Activated CD8-positive, alpha-beta memory T cell treated with anti-CD3 and anti-CD28 coated beads for 36 hours (primary cell): Measurements from ENCODE around the gene ZNF474. TPM values are rescaled to one million over a fixed set of nuclear protein-coding genes. Genes with fewer than 3 reads are reported as not detected.

Experiments
- CTCF ChIA-PET: fragments of 350-600 bp; sonication (Branson Sonifier 250); formaldehyde crosslinking; loops from one replicate; lab custom pipeline; 2021; ENCODE audit warnings: antibody characterized with exemption; lab: Charles Lee
- POLR2A ChIA-PET: fragments of 350-600 bp; sonication (Branson Sonifier 250); formaldehyde crosslinking; loops from one replicate; lab custom pipeline; 2021; ENCODE audit warnings: antibody characterized with exemption; lab: Charles Lee
- total RNA-seq, 2 experiments: library from RNA; stranded (reverse); gene quantifications; one replicate each; pipeline ENCODE4 v1.2.3, GENCODE V29; 2021

The ZNF474 gene
- total RNA-seq, 2 experiments from 2014 or later, result not detected

DNA sequence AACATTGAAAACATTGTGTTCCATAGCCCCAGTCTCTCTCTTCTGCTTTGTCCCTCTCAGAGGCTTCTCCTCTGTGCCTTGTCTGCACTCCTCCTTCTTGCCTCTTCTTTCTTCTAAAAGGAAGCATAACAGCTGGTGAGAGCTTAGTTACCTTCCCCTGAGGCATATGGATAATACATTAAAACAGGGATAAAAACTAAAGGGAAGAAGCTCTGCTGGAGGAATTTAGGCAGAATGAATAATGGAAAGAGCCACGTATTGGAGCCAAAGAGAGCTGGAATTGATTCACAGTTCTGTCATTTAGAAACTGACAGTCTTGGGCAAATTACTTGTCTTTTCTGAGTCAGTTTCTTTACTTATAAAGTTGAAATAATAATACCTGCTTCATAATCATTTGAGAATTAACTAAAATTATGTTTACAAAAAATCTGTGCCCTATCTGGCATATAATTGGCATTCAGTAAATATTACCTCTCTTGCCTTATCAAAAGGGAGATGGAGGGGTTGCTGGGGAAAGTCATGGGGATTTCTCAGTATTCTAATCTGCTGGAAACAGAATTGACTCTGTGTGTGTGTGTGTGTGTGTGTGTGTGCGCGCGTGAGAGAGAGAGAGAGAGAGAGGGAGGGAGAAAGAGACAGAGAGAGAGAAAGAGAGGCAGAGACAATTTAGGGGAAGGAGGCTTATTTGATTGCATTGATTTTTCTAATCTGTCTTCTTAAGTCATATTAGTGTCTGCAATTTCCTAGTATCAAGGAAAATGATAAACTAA is 20.2 kb downstream of the ZNF474 start:
- CTCF ChIA-PET, result no interaction called here
- POLR2A ChIA-PET, result no interaction called here

- ChIA-PET POLR2A (no interaction called here), CTCF (no interaction called here)
Observed at GRCh38 chr5:122150215-122150614, 20.9 kb downstream of the ZNF474 start.

GRCh38 chr5:122151640-122152039 is 22.3 kb downstream of the ZNF474 start:
- ChIA-PET CTCF (no interaction called here), POLR2A (no interaction called here)

- ChIA-PET CTCF (no interaction called here), POLR2A (no interaction called here)
Observed at GRCh38 chr5:122152266-122152900, 23.0 kb downstream of the ZNF474 start.

GRCh38 chr5:122153230-122153629 is 23.9 kb downstream of the ZNF474 start:
- ChIA-PET POLR2A (no interaction called here), CTCF (no interaction called here)

GRCh38 chr5:122153774-122154173 is 24.4 kb downstream of the ZNF474 start:
- ChIA-PET POLR2A (no interaction called here), CTCF (no interaction called here)

- ChIA-PET CTCF (interaction anchor here (0.7 kb wide), 1 partner anchor 11 kb away, joined by 4 read pairs; no protein-coding TSS in a partner anchor), POLR2A (no interaction called here)
Observed at GRCh38 chr5:122154491-122154890, 25.1 kb downstream of the ZNF474 start.

- ChIA-PET POLR2A (no interaction called here), CTCF (interaction anchor here (0.7 kb wide), 1 partner anchor 12 kb away, joined by 4 read pairs; no protein-coding TSS in a partner anchor)
Observed at GRCh38 chr5:122154910-122155309, 25.6 kb downstream of the ZNF474 start.

DNA sequence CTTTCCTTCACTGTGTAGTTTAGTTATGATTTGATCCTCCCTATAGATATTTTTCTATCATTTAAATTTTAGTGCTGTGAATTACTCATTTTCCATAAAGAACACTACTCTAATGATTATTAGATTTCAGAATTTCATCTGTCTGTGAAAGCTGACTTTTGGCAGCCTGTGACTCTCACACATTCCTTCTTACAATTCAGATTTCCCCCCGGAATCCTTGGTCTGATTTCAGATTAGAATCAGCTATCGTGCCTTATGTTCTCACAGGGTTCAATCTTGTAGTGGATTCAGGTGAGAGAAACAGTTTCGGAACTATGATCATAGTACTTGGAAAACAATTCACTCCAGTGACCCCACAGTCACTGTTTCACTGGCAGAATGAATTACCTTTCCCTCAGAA is 26.2 kb downstream of the ZNF474 start:
- ChIA-PET POLR2A (no interaction called here), CTCF (no interaction called here)

DNA sequence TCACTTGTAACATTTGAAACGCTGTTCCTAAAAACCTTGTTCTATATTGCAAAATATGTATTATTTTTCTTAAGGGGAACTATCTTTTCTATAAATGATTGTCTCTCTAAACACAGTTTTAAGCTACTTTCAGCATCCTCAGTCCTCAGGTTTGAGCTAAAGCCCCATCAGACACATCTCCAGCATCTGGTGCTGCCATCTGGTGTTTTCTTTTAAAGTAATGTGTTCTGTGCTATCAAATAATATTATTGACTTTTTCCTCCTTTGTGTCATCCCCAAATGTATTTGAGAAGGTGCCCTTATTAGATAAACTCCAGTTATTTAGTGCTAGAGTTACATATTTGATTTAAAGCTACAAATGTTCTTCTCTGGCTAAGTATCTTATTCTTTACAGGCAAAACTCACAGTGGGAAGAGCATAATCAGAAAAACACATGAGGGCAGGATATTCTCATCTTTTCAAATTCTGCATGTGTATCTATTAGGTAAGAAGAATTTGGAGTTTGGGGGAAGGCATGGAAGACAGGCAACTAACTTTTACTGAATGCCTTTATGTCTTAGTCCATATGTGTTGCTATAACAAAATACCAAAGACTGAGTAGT is 27.5 kb downstream of the ZNF474 start:
- ChIA-PET CTCF (no interaction called here), POLR2A (no interaction called here)

DNA sequence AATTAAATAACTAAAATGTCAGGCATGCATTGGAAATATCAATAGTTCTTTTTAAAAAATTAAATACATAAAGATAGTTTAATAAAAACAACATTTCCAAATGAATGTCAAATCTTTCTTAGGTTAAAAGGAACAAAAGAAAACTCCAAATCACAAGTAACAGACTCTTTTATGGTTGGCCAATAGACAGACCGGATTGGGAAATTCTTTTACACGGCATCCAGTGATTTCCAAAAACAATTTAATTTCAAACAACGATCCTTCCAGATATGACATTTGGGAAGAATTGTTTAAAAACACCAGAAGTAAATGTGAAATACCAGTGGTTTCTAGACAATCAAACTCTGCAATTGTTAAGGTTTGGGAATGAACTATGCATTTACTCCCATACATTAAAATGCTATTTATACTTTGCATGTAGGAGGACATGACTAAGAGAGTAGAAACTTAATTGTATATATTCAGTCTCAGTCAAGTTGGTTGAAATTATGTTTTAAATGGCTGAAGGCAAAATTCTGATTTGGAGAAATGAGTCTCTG is 32.8 kb downstream of the ZNF474 start:
- ChIA-PET CTCF (no interaction called here), POLR2A (no interaction called here)

DNA sequence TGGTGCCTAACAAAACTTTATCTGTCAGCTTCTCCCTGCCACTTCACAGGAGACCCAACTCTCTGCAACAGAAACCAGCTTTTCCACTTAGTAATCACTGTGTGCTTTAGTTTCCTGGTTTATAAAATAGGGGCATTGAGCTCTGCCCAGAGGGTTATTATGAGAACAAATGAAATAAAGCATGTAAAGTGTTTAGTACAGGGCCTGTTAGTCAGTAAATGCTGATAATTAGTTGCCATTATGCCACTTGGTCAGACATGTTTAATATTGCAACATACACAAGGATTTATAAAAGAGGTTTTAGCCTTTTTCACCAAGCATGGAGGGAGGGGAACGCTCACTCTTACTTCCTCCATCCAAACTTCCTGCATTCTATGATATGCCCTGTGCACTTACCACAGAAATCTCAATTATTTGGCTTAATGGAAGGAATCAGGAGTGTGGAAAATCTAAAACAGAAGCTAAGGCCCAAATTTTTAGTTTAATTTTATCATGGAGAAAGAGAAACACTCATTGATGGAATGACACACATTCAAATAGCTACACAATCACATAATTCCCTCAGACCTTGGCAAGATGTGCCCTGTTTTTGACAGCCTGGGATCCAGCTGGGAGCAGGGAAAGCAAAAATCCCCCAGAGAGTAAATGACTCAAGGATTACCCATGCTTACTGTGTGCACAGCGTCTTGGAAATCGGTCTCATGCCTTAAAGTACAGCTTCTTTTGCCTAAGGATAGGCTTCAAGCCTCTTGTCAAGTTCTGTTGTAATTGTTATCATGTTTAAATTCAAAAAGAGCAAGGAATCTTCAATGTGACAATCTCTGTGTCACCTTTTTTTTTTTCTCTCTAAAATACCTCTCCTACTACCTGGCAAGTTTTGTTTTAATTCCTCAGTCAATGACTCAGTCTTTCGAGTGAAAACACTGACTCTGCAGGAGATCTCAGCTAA is 34.0 kb downstream of the ZNF474 start:
- ChIA-PET POLR2A (no interaction called here), CTCF (no interaction called here)

DNA sequence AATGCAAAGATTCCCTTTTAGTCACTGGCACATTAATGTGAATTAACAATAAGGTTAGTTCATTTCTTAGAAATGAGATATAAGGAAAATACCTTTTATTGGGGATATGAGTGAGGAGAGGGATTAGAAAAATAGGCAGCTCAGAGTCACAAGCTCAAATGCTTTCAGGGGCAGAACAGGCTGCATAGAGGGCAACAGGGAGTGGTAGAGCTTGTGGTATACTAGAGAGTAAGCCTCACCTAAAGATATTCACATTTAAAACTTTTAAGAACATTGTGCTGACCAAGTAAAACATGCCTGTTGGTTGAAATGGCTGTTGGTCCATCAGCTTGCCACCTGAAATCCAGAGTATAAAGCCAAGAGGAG is 34.7 kb downstream of the ZNF474 start:
- CTCF ChIA-PET, result no interaction called here
- POLR2A ChIA-PET, result no interaction called here

GRCh38 chr5:122164831-122165558 is 35.6 kb downstream of the ZNF474 start:
- ChIA-PET CTCF (no interaction called here), POLR2A (no interaction called here)

DNA sequence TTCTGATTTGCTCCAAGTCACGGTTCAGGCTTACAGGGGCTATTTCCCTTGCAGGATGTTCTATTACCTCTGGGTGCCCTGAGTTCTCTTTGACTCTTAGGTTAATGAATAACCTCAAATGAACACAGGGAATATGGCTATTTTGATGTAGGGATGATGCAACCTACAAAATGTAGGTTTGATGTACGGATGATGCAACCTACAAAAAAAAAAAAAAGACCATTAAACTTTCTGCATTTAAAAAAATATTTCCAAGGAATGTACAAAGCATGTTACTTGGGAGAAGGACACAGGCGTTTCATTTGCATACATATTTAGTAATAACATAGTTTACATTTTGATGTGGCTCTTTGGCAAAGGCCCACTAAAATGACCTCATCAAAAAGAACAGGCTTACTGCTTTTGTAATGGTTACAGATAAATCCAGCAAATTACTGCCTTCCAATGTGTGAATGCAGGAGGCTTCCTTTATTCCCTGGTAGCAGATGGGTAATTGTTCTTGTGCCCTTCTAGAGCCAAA is 36.3 kb downstream of the ZNF474 start:
- ChIA-PET CTCF (no interaction called here), POLR2A (no interaction called here)

DNA sequence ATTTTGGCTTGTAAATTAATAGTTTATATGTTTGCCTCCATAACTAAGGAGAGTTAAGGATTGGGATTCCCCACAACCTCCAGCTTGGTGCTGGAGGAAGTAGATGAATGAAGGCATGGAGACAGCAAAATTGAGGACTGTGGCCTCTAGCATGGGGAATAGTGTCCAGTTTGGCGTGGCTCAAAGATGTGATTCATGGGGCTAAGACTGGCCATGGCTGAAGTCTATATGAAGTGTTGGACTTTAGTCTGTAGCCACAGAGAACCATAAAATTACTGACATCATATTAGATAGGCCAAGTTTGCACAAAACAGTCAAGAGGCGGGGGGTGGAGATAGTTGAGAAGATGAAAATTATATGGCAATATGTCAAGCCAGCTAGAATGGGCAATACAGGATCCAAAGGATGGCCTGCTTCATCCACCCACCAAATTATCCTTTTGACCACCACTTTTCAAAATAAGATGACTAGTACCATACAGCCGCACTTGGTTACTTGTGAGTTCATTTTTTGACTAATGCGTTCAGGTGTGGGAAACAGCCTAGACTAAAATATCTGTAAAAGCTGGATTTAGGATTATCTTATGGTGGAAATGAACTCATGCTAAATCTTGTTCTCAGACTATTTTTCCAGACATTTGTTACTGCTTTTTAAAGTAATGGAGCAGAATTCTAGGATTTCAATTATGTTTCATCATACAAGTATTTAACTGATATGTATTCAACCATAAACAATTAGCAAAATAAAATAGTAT is 40.2 kb downstream of the ZNF474 start:
- CTCF ChIA-PET, result no interaction called here

DNA sequence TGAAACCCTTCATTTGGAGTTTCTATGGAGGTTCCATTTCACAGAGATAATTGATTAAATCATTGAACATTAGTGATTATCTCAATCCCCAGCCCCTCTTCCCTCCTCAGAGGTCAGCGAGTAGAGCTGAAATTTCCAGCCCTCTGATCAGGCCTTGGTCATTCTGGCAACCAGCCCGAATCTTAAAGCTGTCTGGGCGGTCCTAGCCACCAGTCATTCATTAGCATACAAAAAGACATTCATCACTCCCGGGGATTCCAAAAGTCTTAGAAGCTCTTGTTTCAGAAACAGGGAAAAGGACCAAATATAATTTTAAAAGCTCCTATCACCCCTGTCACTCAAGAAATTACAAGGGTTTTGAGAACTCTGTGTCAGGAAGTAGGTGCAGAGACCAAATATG is 41.3 kb downstream of the ZNF474 start:
- ChIA-PET POLR2A (no interaction called here), CTCF (no interaction called here)

More for the DNA sequence above, 40.2 kb downstream of the ZNF474 start:
- POLR2A ChIA-PET, result no interaction called here

GRCh38 chr5:122172207-122172606 is 42.9 kb downstream of the ZNF474 start:
- ChIA-PET POLR2A (no interaction called here), CTCF (no interaction called here)
